ENCODE data around the gene FSTL4.

The FSTL4 gene

GRCh38 chr5:133319905-133320520, 292.3 kb downstream of the FSTL4 start:
- TF ChIP-seq ZFX (IDR thresholded peaks at IDR 0.05; ENCODE audit: borderline replicate concordance) = no peak
- TF ChIP-seq, protein P1, sequence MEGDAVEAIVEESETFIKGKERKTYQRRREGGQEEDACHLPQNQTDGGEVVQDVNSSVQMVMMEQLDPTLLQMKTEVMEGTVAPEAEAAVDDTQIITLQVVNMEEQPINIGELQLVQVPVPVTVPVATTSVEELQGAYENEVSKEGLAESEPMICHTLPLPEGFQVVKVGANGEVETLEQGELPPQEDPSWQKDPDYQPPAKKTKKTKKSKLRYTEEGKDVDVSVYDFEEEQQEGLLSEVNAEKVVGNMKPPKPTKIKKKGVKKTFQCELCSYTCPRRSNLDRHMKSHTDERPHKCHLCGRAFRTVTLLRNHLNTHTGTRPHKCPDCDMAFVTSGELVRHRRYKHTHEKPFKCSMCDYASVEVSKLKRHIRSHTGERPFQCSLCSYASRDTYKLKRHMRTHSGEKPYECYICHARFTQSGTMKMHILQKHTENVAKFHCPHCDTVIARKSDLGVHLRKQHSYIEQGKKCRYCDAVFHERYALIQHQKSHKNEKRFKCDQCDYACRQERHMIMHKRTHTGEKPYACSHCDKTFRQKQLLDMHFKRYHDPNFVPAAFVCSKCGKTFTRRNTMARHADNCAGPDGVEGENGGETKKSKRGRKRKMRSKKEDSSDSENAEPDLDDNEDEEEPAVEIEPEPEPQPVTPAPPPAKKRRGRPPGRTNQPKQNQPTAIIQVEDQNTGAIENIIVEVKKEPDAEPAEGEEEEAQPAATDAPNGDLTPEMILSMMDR (IDR thresholded peaks at IDR 0.05) = peak; percentile 13; the same call in 1 of the 2 replicates
- no peak overlapping the region for H3K27ac ChIP-seq

DNA sequence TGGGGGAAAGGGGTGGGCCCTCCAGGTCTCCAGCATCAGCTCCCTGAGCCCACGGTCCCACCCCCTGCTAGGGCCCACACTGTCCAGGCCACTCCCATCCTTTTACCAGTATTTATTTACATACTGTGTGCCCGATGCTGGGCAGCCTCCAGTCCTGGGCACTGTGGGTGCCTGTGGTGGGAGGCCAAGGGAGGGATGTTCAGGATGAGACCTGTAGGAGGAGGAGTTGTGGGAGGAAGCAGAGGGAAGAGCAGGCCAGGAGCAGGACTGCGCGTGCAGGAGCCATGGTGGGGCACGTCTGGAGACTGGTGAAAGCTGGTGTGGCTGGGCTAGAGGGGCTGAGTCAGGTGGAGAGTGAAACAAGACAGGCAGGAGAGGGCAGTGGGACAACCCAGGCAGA, 293.1 kb downstream of the FSTL4 start:
- TF ChIP-seq, protein P1 (IDR thresholded peaks at IDR 0.05) = no peak
- TF ChIP-seq ZFX (IDR thresholded peaks at IDR 0.05; ENCODE audit: borderline replicate concordance) = no peak

GRCh38 chr5:133317558-133317957, 294.8 kb downstream of the FSTL4 start:
- no peak for TF ChIP-seq ZFX (IDR thresholded peaks at IDR 0.05; ENCODE audit: borderline replicate concordance)
- TF ChIP-seq, protein P1 (IDR thresholded peaks at IDR 0.05) = no peak
- no peak overlapping the region for H3K27ac ChIP-seq

More for the DNA sequence above, 293.1 kb downstream of the FSTL4 start:
- H3K27ac ChIP-seq = no peak overlapping the region

DNA sequence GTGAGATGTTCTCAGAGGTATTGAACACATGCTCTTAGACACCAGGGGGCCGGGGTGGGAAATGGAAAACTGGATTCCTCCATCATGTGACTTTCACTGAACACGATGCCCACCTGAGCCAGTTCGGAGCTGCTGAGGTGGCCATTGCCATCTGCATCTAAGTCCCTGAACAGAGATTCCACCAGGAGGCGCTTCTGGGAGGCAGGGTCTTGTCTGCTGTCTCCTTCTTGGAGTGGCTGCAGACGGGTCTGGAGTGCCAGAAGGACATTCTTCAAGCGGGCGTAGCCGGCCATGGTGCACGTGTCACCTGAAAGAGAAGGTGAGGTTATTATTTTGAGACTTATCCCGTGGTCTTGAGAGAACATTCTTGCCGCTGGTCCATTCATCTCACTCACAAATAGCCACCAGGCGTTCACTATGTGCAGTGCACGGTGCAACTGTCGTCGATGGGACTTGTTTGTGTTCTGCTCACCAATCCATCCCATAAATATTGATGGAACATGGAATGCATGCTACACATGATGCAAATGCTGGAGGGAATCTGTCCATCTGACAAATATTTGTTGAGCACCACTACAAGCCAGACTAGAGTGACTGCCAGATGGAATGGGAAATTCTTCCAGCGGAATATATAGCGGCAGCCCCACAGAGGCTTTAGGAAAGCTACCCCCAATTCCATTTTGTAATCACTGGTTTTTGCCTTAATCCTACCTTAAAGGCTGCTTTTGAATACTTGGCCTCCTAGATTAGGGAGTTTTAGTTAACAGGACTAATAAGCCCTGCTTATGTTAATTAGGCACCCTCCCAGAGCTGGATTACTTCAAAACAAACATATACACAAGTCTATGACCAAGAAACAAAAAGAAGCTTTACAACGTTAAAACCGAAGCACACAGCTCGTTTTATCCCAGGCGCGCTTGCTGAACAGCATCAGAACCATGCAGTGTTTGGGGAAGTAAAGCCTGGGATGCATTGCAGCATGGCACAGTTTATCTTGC, 295.7 kb downstream of the FSTL4 start:
- H3K27ac ChIP-seq = no peak overlapping the region
- no peak for TF ChIP-seq ZFX (IDR thresholded peaks at IDR 0.05; ENCODE audit: borderline replicate concordance)
- TF ChIP-seq, protein P1 (IDR thresholded peaks at IDR 0.05) = peak; percentile 72

- no peak overlapping the region for H3K27ac ChIP-seq
- TF ChIP-seq, protein P1 (IDR thresholded peaks at IDR 0.05) = no peak
- TF ChIP-seq ZFX (IDR thresholded peaks at IDR 0.05; ENCODE audit: borderline replicate concordance) = no peak
These were observed 298.3 kb downstream of the FSTL4 start for GRCh38 chr5:133314086-133314485.

GRCh38 chr5:133311176-133311575, 301.2 kb downstream of the FSTL4 start:
- no peak overlapping the region for H3K27ac ChIP-seq
- TF ChIP-seq ZFX (IDR thresholded peaks at IDR 0.05; ENCODE audit: borderline replicate concordance) = no peak
- TF ChIP-seq, protein P1 (IDR thresholded peaks at IDR 0.05) = no peak
